ENCODE results near the gene LST1.

The LST1 gene

DNA sequence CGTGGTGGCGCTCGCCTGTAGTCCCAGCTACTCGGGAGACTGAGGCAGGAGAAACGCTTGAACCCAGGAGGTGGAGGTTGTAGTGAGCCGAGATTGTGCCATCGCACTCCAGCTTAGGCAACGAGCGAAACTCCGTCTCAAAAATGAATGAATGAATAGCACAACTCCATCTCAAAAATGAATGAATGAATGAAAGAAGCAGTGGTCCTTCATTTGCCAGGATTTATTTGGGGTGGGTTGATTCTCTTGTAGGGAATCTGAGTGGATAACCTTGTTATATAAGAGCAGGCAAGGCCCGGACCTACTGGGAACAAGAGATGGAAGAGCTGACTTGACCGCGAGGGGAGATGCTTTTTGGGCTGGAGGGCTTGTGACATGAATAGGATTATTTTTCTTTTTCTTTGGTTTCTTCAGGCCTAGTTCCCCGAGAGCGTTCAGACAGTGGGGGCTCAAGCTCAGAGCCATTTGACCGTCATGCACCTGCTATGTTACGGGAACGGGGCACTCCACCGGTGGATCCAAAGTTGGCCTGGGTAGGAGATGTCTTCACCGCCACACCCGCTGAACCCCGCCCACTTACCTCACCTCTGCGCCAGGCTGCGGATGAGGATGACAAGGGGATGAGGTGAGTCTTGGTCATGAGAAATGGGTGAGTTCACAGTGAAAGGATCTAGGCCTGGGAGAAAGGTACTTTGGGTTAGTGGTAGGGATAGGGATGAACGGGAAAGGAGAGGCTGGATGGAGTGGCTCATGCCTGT, 44.3 kb downstream of the LST1 start:
- Histone ChIP-seq H4K8ac (ENCODE audit: low read depth, low read length) (no peak overlapping the region), H2BK15ac (replicated peaks; ENCODE audit: low read depth) (no peak overlapping the region), H3K4me3 (ENCODE audit: low read length) (no peak overlapping the region), H2BK5ac (ENCODE audit: low read length) (no peak overlapping the region), H3K4me1 (ENCODE audit: control insufficient read depth, low read depth, low read length) (no peaks in the 10 kb centered on the region), H3K79me2 (ENCODE audit: control insufficient read depth, insufficient read depth, low read length) (peaks cover 6% of the 10 kb centered on the region), H3K27ac (ENCODE audit: low read depth, low read length) (no peak overlapping the region), H3K56ac (ENCODE audit: low read length) (no peak overlapping the region), H3K23ac (ENCODE audit: low read length) (no peak overlapping the region), H3K79me1 (ENCODE audit: low read length) (peaks cover 12% of the 10 kb centered on the region), H3K36me3 (ENCODE audit: control insufficient read depth, insufficient read depth, low read length) (peaks cover 58% of the 10 kb centered on the region), H2BK120ac (ENCODE audit: low read depth, low read length) (no peak overlapping the region), H3K9ac (ENCODE audit: low read length) (no peak overlapping the region), H4K5ac (ENCODE audit: low read length) (no peak overlapping the region), H3K18ac (ENCODE audit: low read length) (no peak overlapping the region), H2AK5ac (ENCODE audit: low read length) (no peak overlapping the region), H3K4me2 (ENCODE audit: low read length) (no peak overlapping the region), H3K4ac (ENCODE audit: low read depth, low read length) (no peak overlapping the region), H3K27me3 (ENCODE audit: insufficient read depth, low read length, poor library complexity) (no peaks in the 10 kb centered on the region)
- no peak for DNase-seq
- WGBS (ENCODE audit: extremely low coverage, insufficient coverage, low lambda C conversion rate), result no CpG with 5 or more reads among the region's 25 CpGs

DNA sequence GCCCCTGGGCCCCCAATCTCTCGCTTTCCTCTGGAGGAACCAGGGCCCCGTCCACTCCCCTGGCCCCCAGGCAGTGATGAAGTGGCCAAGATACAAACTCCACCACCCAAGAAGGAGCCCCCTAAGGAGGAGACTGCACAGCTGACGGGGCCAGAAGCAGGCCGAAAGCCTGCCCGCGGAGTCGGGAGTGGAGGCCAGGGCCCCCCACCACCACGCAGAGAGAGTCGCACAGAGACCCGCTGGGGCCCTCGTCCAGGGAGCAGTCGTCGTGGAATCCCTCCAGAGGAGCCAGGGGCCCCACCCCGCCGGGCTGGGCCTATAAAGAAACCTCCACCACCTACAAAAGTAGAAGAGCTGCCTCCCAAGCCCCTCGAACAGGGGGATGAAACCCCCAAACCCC, 45.1 kb downstream of the LST1 start:
- DNase-seq, result no peak
- Histone ChIP-seq H3K18ac (ENCODE audit: low read length) (no peak overlapping the region), H2AK5ac (ENCODE audit: low read length) (no peak overlapping the region), H3K56ac (ENCODE audit: low read length) (no peak overlapping the region), H3K79me2 (ENCODE audit: control insufficient read depth, insufficient read depth, low read length) (peaks cover 6% of the 10 kb centered on the region), H3K4me1 (ENCODE audit: control insufficient read depth, low read depth, low read length) (no peaks in the 10 kb centered on the region), H3K79me1 (ENCODE audit: low read length) (peaks cover 12% of the 10 kb centered on the region), H3K4me2 (ENCODE audit: low read length) (no peak overlapping the region), H2BK5ac (ENCODE audit: low read length) (no peak overlapping the region), H4K8ac (ENCODE audit: low read depth, low read length) (no peak overlapping the region), H3K23ac (ENCODE audit: low read length) (no peak overlapping the region), H3K36me3 (ENCODE audit: control insufficient read depth, insufficient read depth, low read length) (peaks cover 59% of the 10 kb centered on the region), H3K4ac (ENCODE audit: low read depth, low read length) (no peak overlapping the region), H3K27me3 (ENCODE audit: insufficient read depth, low read length, poor library complexity) (no peaks in the 10 kb centered on the region), H3K4me3 (ENCODE audit: low read length) (no peak overlapping the region), H4K5ac (ENCODE audit: low read length) (no peak overlapping the region), H2BK15ac (replicated peaks; ENCODE audit: low read depth) (no peak overlapping the region), H3K27ac (ENCODE audit: low read depth, low read length) (no peak overlapping the region), H3K9ac (ENCODE audit: low read length) (no peak overlapping the region), H2BK120ac (ENCODE audit: low read depth, low read length) (no peak overlapping the region)
- no CpG with 5 or more reads among the region's 16 CpGs for WGBS (ENCODE audit: extremely low coverage, insufficient coverage, low lambda C conversion rate)

DNA sequence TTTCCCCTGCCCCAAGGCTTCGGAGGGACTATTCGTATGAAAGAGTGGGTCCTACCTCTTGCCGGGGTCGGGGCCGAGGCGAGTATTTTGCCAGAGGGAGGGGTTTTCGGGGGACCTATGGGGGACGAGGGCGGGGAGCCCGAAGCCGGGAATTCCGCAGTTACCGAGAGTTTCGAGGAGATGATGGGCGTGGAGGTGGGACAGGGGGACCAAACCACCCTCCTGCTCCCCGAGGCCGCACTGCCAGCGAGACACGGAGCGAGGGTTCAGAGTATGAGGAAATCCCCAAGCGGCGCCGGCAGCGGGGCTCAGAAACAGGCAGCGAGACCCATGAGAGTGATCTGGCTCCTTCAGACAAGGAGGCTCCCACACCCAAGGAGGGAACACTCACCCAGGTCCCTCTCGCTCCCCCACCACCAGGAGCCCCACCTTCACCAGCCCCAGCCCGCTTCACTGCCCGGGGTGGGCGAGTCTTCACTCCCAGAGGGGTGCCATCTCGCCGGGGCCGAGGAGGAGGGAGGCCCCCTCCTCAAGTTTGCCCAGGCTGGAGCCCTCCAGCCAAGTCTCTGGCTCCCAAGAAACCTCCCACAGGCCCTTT, 45.7 kb downstream of the LST1 start:
- Histone ChIP-seq H3K27ac (ENCODE audit: low read depth, low read length) (no peak overlapping the region), H2AK5ac (ENCODE audit: low read length) (no peak overlapping the region), H2BK15ac (replicated peaks; ENCODE audit: low read depth) (no peak overlapping the region), H4K8ac (ENCODE audit: low read depth, low read length) (no peak overlapping the region), H3K56ac (ENCODE audit: low read length) (no peak overlapping the region), H3K79me2 (ENCODE audit: control insufficient read depth, insufficient read depth, low read length) (peaks cover 4% of the 10 kb centered on the region), H3K79me1 (ENCODE audit: low read length) (peaks cover 9% of the 10 kb centered on the region), H2BK120ac (ENCODE audit: low read depth, low read length) (no peak overlapping the region), H3K27me3 (ENCODE audit: insufficient read depth, low read length, poor library complexity) (no peaks in the 10 kb centered on the region), H3K9ac (ENCODE audit: low read length) (no peak overlapping the region), H3K4me3 (ENCODE audit: low read length) (no peak overlapping the region), H3K4me2 (ENCODE audit: low read length) (no peak overlapping the region), H2BK5ac (ENCODE audit: low read length) (no peak overlapping the region), H4K5ac (ENCODE audit: low read length) (no peak overlapping the region), H3K4ac (ENCODE audit: low read depth, low read length) (no peak overlapping the region), H3K36me3 (ENCODE audit: control insufficient read depth, insufficient read depth, low read length) (peaks cover 62% of the 10 kb centered on the region), H3K23ac (ENCODE audit: low read length) (no peak overlapping the region), H3K18ac (ENCODE audit: low read length) (no peak overlapping the region), H3K4me1 (ENCODE audit: control insufficient read depth, low read depth, low read length) (no peaks in the 10 kb centered on the region)
- no CpG with 5 or more reads among the region's 32 CpGs for WGBS (ENCODE audit: extremely low coverage, insufficient coverage, low lambda C conversion rate)
- no peak for DNase-seq

DNA sequence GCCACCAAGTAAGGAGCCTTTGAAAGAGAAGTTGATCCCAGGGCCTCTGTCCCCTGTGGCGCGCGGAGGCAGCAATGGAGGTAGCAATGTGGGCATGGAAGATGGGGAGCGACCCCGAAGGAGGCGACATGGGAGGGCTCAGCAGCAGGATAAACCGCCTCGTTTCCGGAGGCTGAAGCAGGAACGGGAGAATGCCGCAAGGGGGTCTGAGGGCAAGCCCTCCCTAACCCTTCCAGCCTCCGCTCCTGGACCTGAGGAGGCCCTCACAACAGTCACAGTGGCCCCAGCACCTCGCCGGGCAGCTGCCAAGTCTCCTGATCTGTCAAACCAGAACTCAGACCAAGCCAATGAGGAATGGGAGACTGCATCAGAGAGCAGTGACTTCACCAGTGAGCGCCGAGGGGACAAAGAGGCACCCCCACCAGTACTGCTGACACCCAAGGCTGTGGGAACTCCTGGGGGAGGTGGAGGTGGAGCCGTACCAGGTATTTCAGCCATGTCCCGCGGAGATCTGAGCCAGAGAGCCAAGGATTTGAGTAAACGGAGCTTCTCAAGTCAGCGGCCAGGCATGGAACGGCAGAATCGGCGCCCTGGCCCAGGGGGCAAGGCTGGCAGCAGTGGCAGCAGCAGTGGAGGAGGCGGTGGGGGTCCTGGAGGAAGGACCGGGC, 46.3 kb downstream of the LST1 start:
- Histone ChIP-seq H3K4me2 (ENCODE audit: low read length) (no peak overlapping the region), H3K79me1 (ENCODE audit: low read length) (peaks cover 9% of the 10 kb centered on the region), H3K27ac (ENCODE audit: low read depth, low read length) (no peak overlapping the region), H3K79me2 (ENCODE audit: control insufficient read depth, insufficient read depth, low read length) (peaks cover 4% of the 10 kb centered on the region), H4K8ac (ENCODE audit: low read depth, low read length) (no peak overlapping the region), H3K18ac (ENCODE audit: low read length) (no peak overlapping the region), H2BK15ac (replicated peaks; ENCODE audit: low read depth) (no peak overlapping the region), H3K4me1 (ENCODE audit: control insufficient read depth, low read depth, low read length) (no peaks in the 10 kb centered on the region), H3K36me3 (ENCODE audit: control insufficient read depth, insufficient read depth, low read length) (peaks cover 67% of the 10 kb centered on the region), H2BK120ac (ENCODE audit: low read depth, low read length) (no peak overlapping the region), H3K27me3 (ENCODE audit: insufficient read depth, low read length, poor library complexity) (no peaks in the 10 kb centered on the region), H4K5ac (ENCODE audit: low read length) (no peak overlapping the region), H3K23ac (ENCODE audit: low read length) (no peak overlapping the region), H3K9ac (ENCODE audit: low read length) (no peak overlapping the region), H3K56ac (ENCODE audit: low read length) (no peak overlapping the region), H3K4me3 (ENCODE audit: low read length) (no peak overlapping the region), H2BK5ac (ENCODE audit: low read length) (no peak overlapping the region), H2AK5ac (ENCODE audit: low read length) (no peak overlapping the region), H3K4ac (ENCODE audit: low read depth, low read length) (no peak overlapping the region)
- no CpG with 5 or more reads among the region's 26 CpGs for WGBS (ENCODE audit: extremely low coverage, insufficient coverage, low lambda C conversion rate)
- no peak for DNase-seq

DNA sequence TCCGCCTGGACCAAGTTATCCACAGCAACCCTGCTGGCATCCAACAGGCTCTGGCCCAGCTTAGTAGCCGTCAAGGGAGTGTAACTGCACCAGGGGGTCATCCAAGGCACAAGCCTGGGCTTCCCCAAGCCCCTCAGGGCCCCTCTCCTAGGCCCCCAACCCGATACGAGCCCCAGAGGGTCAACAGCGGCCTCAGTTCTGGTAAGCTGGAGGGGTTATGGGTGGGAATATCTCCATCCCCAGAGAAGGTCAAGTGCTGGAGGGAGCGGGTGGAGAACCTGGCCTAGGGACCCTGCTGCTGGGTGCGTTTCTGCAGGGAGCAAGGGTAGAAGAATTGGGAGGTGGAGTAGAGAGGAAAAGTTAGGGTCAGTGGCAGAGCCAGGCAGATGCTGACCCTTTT, 47.4 kb downstream of the LST1 start:
- H4K5ac ChIP-seq (ENCODE audit: low read length), result no peak overlapping the region
- no peak overlapping the region for H3K23ac ChIP-seq (ENCODE audit: low read length)
- H3K27me3 ChIP-seq (ENCODE audit: insufficient read depth, low read length, poor library complexity), result no peaks in the 10 kb centered on the region
- H4K8ac ChIP-seq (ENCODE audit: low read depth, low read length), result no peak overlapping the region
- H2BK5ac ChIP-seq (ENCODE audit: low read length), result no peak overlapping the region
- H3K4me3 ChIP-seq (ENCODE audit: low read length), result no peak overlapping the region
- H2BK15ac ChIP-seq (replicated peaks; ENCODE audit: low read depth), result no peak overlapping the region
- no CpG with 5 or more reads among the region's 7 CpGs for WGBS (ENCODE audit: extremely low coverage, insufficient coverage, low lambda C conversion rate)
- no peak overlapping the region for H2BK120ac ChIP-seq (ENCODE audit: low read depth, low read length)
- H3K9ac ChIP-seq (ENCODE audit: low read length), result no peak overlapping the region
- DNase-seq, result no peak
- H3K79me1 ChIP-seq (ENCODE audit: low read length), result peaks cover 7% of the 10 kb centered on the region
- no peak overlapping the region for H3K18ac ChIP-seq (ENCODE audit: low read length)
- no peak overlapping the region for H3K56ac ChIP-seq (ENCODE audit: low read length)
- no peak overlapping the region for H2AK5ac ChIP-seq (ENCODE audit: low read length)
- no peak overlapping the region for H3K4me2 ChIP-seq (ENCODE audit: low read length)
- no peaks in the 10 kb centered on the region for H3K4me1 ChIP-seq (ENCODE audit: control insufficient read depth, low read depth, low read length)
- no peak overlapping the region for H3K27ac ChIP-seq (ENCODE audit: low read depth, low read length)
- H3K79me2 ChIP-seq (ENCODE audit: control insufficient read depth, insufficient read depth, low read length), result peaks cover 2% of the 10 kb centered on the region
- peaks cover 63% of the 10 kb centered on the region for H3K36me3 ChIP-seq (ENCODE audit: control insufficient read depth, insufficient read depth, low read length)
- H3K4ac ChIP-seq (ENCODE audit: low read depth, low read length), result no peak overlapping the region
